GM21737 (cell line): ENCODE results near the gene PCNX1.
A peak's percentile ranks its signal among the peaks of the same experiment; 100 is the strongest.
"Not testable (repeated sequence)": the region's sequence is repeated elsewhere in the genome, so short reads cannot be mapped to it uniquely, and the experiment has no call there.

Experiments used
- ATAC-seq: cut with Tn5 transposase; IDR thresholded peaks from one replicate; pipeline ENCODE4 v1.9.1; 2021; ENCODE audit warnings: mild to moderate bottlenecking, moderate library complexity; ENCODE audit not compliant: unreplicated experiment

PCNX1 gene

GRCh38 chr14:70907176-70907995, at the start of gene PCNX1:
PCNX1 (plus strand) TSS chr14:70907459; CDS start chr14:70907851, 392 bp downstream.
- peak; percentile 74 for ATAC-seq

- no peak for ATAC-seq
Observed at GRCh38 chr14:70857496-70857890, 49.8 kb upstream of the PCNX1 start.

- no peak for ATAC-seq
Observed at GRCh38 chr14:70858641-70859040, 48.6 kb upstream of the PCNX1 start.

- not testable (repeated sequence) for ATAC-seq
Observed at GRCh38 chr14:70866992-70867391, 40.3 kb upstream of the PCNX1 start.

GRCh38 chr14:70871001-70871400, 36.3 kb upstream of the PCNX1 start:
- no peak for ATAC-seq

GRCh38 chr14:70871863-70872677, 35.2 kb upstream of the PCNX1 start:
- no peak for ATAC-seq

- no peak for ATAC-seq
Observed at GRCh38 chr14:70872678-70873020, 34.6 kb upstream of the PCNX1 start.

GRCh38 chr14:70873627-70874026, 33.6 kb upstream of the PCNX1 start:
- ATAC-seq: no peak

GRCh38 chr14:70875811-70876460, 31.3 kb upstream of the PCNX1 start:
- ATAC-seq: not testable (repeated sequence)

GRCh38 chr14:70879448-70879847, 27.8 kb upstream of the PCNX1 start:
- ATAC-seq: no peak

- not testable (repeated sequence) for ATAC-seq
Observed at GRCh38 chr14:70880888-70881287, 26.4 kb upstream of the PCNX1 start.

- ATAC-seq: no peak
Observed at GRCh38 chr14:70881549-70882177, 25.6 kb upstream of the PCNX1 start.

- ATAC-seq: no peak
Observed at GRCh38 chr14:70882776-70883492, 24.3 kb upstream of the PCNX1 start.

GRCh38 chr14:70884595-70885342, 22.5 kb upstream of the PCNX1 start:
- no peak for ATAC-seq

GRCh38 chr14:70885343-70886022, 21.8 kb upstream of the PCNX1 start:
- no peak for ATAC-seq

- ATAC-seq: peak; percentile 43
Observed at GRCh38 chr14:70886421-70887206, 20.6 kb upstream of the PCNX1 start.

- ATAC-seq: peak; percentile 37
Observed at GRCh38 chr14:70887207-70887681, 20.0 kb upstream of the PCNX1 start.
